ENCODE measurements around the gene MRTFA.

GRCh38 chr22:40585310-40585751 lies 51.2 kb downstream of the MRTFA start:
- TF ChIP-seq POLR2A (IDR thresholded peaks at IDR 0.05), result no peak
- no peak for TF ChIP-seq CTCF (IDR thresholded peaks at IDR 0.05)
- no peak for TF ChIP-seq EP300 (IDR thresholded peaks at IDR 0.05)
